Thyroid gland (tissue), 4 donors: ENCODE measurements around the gene GOT2. TPM values are rescaled to one million over a fixed set of nuclear protein-coding genes. Genes with fewer than 3 reads are reported as not detected.
"Not testable (repeated sequence)": the region's sequence is repeated elsewhere in the genome, so short reads cannot be mapped to it uniquely, and the experiment has no call there.

Source experiments
- DNase-seq, 2 donors: peaks; one replicate each; pipeline ENCODE4 v3.0.0-alpha.2; 2019
- H3K27ac ChIP-seq, 3 donors: fragments of 200-600 bp; sonication (generic); 1 replicate in 2 of 3; 2 replicates in 1 of 3; pipeline ENCODE4 v1.5.1; 2016 to 2019; ENCODE audit warnings: mild to moderate bottlenecking in 1 of 3, moderate library complexity in 1 of 3
- H3K27me3 ChIP-seq: fragments of 200-600 bp; sonication (generic); one replicate; pipeline ENCODE4 v1.5.1; 2019
- H3K36me3 ChIP-seq, 2 donors: fragments of 200-600 bp; sonication (generic); one replicate each; pipeline ENCODE4 v1.5.1; 2016 to 2019
- H3K4me1 ChIP-seq, 2 donors: fragments of 200-600 bp; sonication (generic); one replicate each; pipeline ENCODE4 v1.5.1; 2017 to 2019
- H3K4me3 ChIP-seq, 3 donors: fragments of 200-600 bp; sonication (generic); replicated peaks in 1 of 3; 1 replicate in 2 of 3; 2 replicates in 1 of 3; pipeline ENCODE4 v1.5.1; 2016; ENCODE audit warnings: mild to moderate bottlenecking in 1 of 3
- H3K9me3 ChIP-seq: fragments of 200-600 bp; sonication (generic); one replicate; pipeline ENCODE4 v1.5.1; 2017
- POLR2A ChIP-seq, 2 donors: fragments of 450-650 bp; IDR thresholded peaks; one replicate each; pipeline ENCODE4 v1.6.1; 2017; ENCODE audit warnings: antibody characterized with exemption in 2 of 2, mild to moderate bottlenecking in 2 of 2, moderate library complexity in 1 of 2
- WGBS, 2 donors: methylation state at CpG; one replicate each; pipeline ENCODE4 v1.1.5; 2017; 5-methylcytosine and 5-hydroxymethylcytosine counted together
- intact Hi-C: fragments of 100-400 bp; cut with DNase I; formaldehyde crosslinking; loops from one replicate; pipeline ENCODE4 v1.15.1; 2023
- total RNA-seq, 4 donors: library from RNA; depleted of rRNA; stranded (reverse); fragments of >200 nt; gene quantifications; one replicate each; pipeline ENCODE4 v1.2.3, GENCODE V29; 2016
- TF ChIP-seq, protein P1 (sequence below), 6 experiments: fragments of 200-600 bp in 3 of 6; fragments of 450-650 bp in 3 of 6; sonication (generic) in 3 of 6; IDR thresholded peaks; one replicate each; pipeline ENCODE4 v1.5.1; 2016 to 2019; ENCODE audit warnings: antibody characterized with exemption in 6 of 6, mild to moderate bottlenecking in 2 of 6, inconsistent platforms in 1 of 6, moderate library complexity in 1 of 6

GOT2 gene
- 100 to 1,000 TPM in 2 of 4 donors, 10 to 100 TPM in 2; 65.4 to 129 (median 93.4) TPM for total RNA-seq

DNA sequence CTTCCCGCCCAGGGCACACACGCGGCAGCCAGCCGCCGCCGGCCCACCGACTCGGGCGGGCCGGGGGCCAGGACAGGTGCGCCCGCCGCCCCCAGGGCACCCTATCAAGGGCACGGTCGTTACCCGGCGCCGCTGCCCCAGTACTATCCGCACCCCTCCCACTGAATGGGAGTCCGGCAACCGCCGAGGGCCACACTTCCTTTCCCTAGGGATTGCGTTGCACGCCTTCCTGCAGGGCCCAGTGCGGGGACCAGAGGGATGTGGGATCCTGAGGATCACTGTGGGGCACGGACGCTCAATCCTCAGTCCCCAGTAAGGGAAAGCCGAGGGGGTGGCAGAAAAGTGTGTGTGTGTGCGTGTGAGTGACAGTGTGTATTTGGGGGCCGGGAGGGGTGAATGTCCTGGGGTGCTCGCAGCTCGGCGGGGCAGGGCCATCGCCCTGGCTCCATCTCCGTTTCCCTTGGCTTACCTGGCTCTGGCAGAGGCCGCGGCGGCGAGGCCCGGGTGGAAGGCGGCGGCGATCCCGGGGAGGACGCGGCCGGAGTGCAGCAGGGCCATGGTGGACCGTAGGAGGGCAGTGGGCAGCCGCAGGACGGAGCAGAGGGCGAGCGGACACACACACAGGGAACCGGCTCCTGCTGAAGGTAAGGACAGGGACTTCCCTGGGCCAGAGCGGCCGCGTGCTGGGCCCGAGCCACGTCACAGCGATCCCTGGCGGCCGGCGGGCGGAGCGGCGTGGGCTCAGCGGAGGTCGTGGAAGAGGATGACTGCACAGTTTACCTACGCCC, at the start of gene GOT2:
Gene GOT2, minus strand, starts transcription at position 646 of the 788 bp plus-strand sequence. Its CDS starts 88 bp downstream, at position 558.
- WGBS, 2 donors, result 0 to 2% methylated on average over 17 to 31 of the region's 68 CpGs
- peak; percentile 81 to 88 for DNase-seq
- H3K4me1 ChIP-seq, result peaks cover 12 to 13% of the 10 kb centered on the region in 2 donors
- H3K27me3 ChIP-seq, result no peaks in the 10 kb centered on the region
- H3K36me3 ChIP-seq, result no peaks in the 10 kb centered on the region
- peak within 1 kb of the TSS in 2 of 3 donors; percentile 55 to 78 for H3K27ac ChIP-seq
- H3K4me3 ChIP-seq, result peak within 1 kb of the TSS; percentile 51 to 88 (median 84)
- no peaks in the 10 kb centered on the region for H3K9me3 ChIP-seq
- TF ChIP-seq, protein P1, sequence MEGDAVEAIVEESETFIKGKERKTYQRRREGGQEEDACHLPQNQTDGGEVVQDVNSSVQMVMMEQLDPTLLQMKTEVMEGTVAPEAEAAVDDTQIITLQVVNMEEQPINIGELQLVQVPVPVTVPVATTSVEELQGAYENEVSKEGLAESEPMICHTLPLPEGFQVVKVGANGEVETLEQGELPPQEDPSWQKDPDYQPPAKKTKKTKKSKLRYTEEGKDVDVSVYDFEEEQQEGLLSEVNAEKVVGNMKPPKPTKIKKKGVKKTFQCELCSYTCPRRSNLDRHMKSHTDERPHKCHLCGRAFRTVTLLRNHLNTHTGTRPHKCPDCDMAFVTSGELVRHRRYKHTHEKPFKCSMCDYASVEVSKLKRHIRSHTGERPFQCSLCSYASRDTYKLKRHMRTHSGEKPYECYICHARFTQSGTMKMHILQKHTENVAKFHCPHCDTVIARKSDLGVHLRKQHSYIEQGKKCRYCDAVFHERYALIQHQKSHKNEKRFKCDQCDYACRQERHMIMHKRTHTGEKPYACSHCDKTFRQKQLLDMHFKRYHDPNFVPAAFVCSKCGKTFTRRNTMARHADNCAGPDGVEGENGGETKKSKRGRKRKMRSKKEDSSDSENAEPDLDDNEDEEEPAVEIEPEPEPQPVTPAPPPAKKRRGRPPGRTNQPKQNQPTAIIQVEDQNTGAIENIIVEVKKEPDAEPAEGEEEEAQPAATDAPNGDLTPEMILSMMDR (IDR thresholded peaks at IDR 0.05), result peak; percentile 42 to 96 (median 76)
- TF ChIP-seq POLR2A (IDR thresholded peaks at IDR 0.05), result peak in 1 of 2 donors; percentile 69
- intact Hi-C loops, result loop anchor here (5.0 kb wide), 1 partner anchor 47 kb away; no protein-coding TSS in a partner anchor

DNA sequence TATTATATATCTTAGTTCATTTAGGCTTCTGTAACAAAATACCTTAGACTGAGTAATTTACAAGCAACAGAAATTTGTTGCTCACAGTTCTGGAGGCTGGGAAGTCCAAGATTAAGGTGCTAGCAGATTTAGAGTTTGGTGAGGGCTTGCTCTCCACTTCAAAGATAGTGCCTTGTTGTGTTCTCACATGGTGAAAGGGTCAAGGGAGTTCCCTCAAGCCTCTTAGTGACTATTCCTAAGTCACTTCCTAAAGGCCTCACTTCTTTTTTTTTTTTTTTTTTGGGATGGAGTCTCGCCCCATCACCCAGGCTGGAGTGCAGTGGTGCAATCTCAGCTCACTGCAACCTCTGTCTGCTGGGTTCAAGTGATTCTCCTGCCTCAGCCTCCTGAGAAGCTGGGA, 45.2 kb upstream of the GOT2 start:
- H3K27ac ChIP-seq, H3K9me3 ChIP-seq, DNase-seq, H3K4me3 ChIP-seq, H3K27me3 ChIP-seq, H3K36me3 ChIP-seq, H3K4me1 ChIP-seq, intact Hi-C loops: not testable (repeated sequence)
- WGBS, 2 donors, result 95 to 100% methylated on average over 1 of the region's 1 CpG

DNA sequence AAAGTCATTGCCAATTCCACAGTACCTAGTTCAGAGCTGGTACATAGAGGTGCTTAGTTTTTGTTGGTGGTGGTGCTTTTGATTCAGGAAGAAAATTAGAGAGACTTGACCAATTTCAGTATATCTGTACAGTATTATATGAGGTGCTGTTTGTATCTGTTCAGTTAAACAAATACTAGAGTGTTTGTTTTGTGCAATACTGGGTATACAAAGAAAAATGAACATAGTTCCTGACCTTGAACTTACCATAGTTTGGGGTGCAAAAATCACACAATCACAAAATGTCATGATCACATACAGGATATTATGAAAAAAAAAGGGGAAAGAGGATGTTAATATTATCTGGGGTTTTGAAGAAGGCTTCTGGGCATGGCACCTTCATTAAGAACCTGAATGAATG, 39.8 kb upstream of the GOT2 start:
- intact Hi-C loops, result no loop called here
- Histone ChIP-seq H3K27me3 (no peaks in the 10 kb centered on the region), H3K9me3 (no peaks in the 10 kb centered on the region), H3K4me3 (no peak overlapping the region), H3K27ac (no peak overlapping the region), H3K36me3 (no peaks in the 10 kb centered on the region), H3K4me1 (no peaks in the 10 kb centered on the region)
- no peak for DNase-seq
- no peak for TF ChIP-seq POLR2A (IDR thresholded peaks at IDR 0.05)
- TF ChIP-seq, protein P1 (IDR thresholded peaks at IDR 0.05), result no peak

DNA sequence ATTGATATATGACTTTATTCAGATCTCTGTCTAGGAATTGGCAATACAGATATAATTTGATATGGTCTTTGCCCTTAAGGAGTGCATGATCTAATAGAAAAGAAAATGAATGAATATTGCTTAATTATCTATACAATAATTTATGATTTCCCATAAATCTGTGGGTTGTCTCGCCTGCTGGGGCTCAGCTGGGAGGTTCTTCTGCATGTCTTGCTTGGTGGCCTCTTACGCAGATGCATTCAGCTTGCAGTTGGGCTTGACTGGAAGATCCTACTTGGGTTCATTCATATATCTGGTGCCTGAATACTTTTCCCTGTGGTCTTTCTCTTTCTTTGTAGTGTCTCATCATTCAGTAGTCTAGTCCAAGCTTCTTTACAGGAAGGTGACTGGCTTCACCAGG, 34.0 kb upstream of the GOT2 start:
- TF ChIP-seq POLR2A (IDR thresholded peaks at IDR 0.05), result no peak
- TF ChIP-seq, protein P1 (IDR thresholded peaks at IDR 0.05), result no peak
- intact Hi-C loops, result no loop called here
- Histone ChIP-seq H3K9me3 (no peaks in the 10 kb centered on the region), H3K36me3 (no peaks in the 10 kb centered on the region), H3K27ac (no peak overlapping the region), H3K4me3 (no peak overlapping the region), H3K4me1 (no peaks in the 10 kb centered on the region), H3K27me3 (no peaks in the 10 kb centered on the region)
- WGBS, 2 donors, result 89 to 98% methylated on average over 2 of the region's 2 CpGs
- no peak for DNase-seq

DNA sequence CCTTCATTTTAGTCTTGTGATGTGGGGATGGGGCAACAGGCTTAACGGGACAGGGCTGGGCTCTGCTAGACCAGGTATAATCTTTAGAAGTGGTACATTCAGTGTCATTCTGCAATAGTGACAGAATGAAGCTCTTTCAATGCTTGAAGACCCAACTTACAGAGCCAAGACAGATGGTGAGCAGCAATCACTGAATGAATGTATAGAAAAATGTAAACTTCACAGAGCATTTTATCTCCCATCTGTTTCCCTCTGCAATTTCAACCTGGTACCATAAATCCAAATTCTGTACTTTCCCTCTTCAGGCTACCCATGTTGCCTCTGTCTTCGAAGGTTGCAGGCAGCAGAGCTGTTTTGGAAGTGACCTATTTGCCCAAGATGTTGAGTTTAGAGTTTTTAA, 33.5 kb upstream of the GOT2 start:
- WGBS, 2 donors, result 80 to 82% methylated on average over 2 of the region's 2 CpGs
- intact Hi-C loops, result no loop called here
- no peaks in the 10 kb centered on the region for H3K4me1 ChIP-seq

More for the DNA sequence above, 33.5 kb upstream of the GOT2 start:
- no peaks in the 10 kb centered on the region for H3K9me3 ChIP-seq
- no peak overlapping the region for H3K27ac ChIP-seq
- H3K4me3 ChIP-seq, result no peak overlapping the region
- no peaks in the 10 kb centered on the region for H3K36me3 ChIP-seq
- no peaks in the 10 kb centered on the region for H3K27me3 ChIP-seq
- DNase-seq, result no peak
- TF ChIP-seq, protein P1 (IDR thresholded peaks at IDR 0.05), result no peak
- no peak for TF ChIP-seq POLR2A (IDR thresholded peaks at IDR 0.05)
